Transverse colon (tissue), 3 donors: Measurements from ENCODE around the gene SEMA4D.

Experiments used
- CTCF ChIP-seq, 5 experiments: fragments of 200-600 bp in 3 of 5; fragments of 450-650 bp in 2 of 5; sonication (generic) in 3 of 5; IDR thresholded peaks; 1 replicate in 2 of 5; 2 replicates in 3 of 5; pipeline ENCODE4 v1.5.1; 2016 to 2017; ENCODE audit warnings: antibody characterized with exemption in 5 of 5, inconsistent platforms in 3 of 5, mild to moderate bottlenecking in 2 of 5, moderate library complexity in 1 of 5
- EP300 ChIP-seq: sonication (generic); formaldehyde crosslinking; IDR thresholded peaks from one replicate; pipeline ENCODE4 v1.6.1; 2017; ENCODE audit warnings: antibody characterized with exemption, low read depth

GRCh38 chr9:89412951-89413350 lies 85.0 kb downstream of the SEMA4D start:
- TF ChIP-seq CTCF (IDR thresholded peaks at IDR 0.05) = no peak
- no peak for TF ChIP-seq EP300
